ENCODE measurements around the gene RNF112.

RNF112 gene

GRCh38 chr17:19381361-19381740 is 29.7 kb upstream of the RNF112 start:
- Histone ChIP-seq H3K9ac (ENCODE audit: insufficient read length, low read depth) (no peak overlapping the region), H3K27me3 (ENCODE audit: insufficient read depth, insufficient read length) (no peaks in the 10 kb centered on the region), H3K9me3 (ENCODE audit: insufficient read depth, low read length) (no peaks in the 10 kb centered on the region), H3K4me1 (ENCODE audit: insufficient read depth, insufficient read length) (peaks cover 8% of the 10 kb centered on the region), H3K36me3 (ENCODE audit: insufficient read depth, insufficient read length, low read length) (peaks cover 75% of the 10 kb centered on the region), H3K4me3 (ENCODE audit: insufficient read length, low read depth) (no peak overlapping the region)
- TF ChIP-seq ZNF274 (IDR thresholded peaks at IDR 0.05; ENCODE audit: low read depth, low read length) (no peak), YY1 (IDR thresholded peaks at IDR 0.05; ENCODE audit: insufficient read depth, insufficient read length) (no peak), SUZ12 (IDR thresholded peaks at IDR 0.05; ENCODE audit: extremely low read depth, insufficient read depth, insufficient read length) (no peak)
- no peak for DNase-seq (ENCODE audit: low read depth, low spot score)

- TF ChIP-seq YY1 (IDR thresholded peaks at IDR 0.05; ENCODE audit: insufficient read depth, insufficient read length) (no peak), ZNF274 (IDR thresholded peaks at IDR 0.05; ENCODE audit: low read depth, low read length) (no peak), SUZ12 (IDR thresholded peaks at IDR 0.05; ENCODE audit: extremely low read depth, insufficient read depth, insufficient read length) (no peak)
- H3K4me3 ChIP-seq (ENCODE audit: insufficient read length, low read depth), result no peak overlapping the region
- H3K9ac ChIP-seq (ENCODE audit: insufficient read length, low read depth), result no peak overlapping the region
- no peak for DNase-seq (ENCODE audit: low read depth, low spot score)
- peaks cover 12% of the 10 kb centered on the region for H3K4me1 ChIP-seq (ENCODE audit: insufficient read depth, insufficient read length)
- no peaks in the 10 kb centered on the region for H3K9me3 ChIP-seq (ENCODE audit: insufficient read depth, low read length)
- H3K27me3 ChIP-seq (ENCODE audit: insufficient read depth, insufficient read length), result no peaks in the 10 kb centered on the region
- peaks cover 75% of the 10 kb centered on the region for H3K36me3 ChIP-seq (ENCODE audit: insufficient read depth, insufficient read length, low read length)
Measured at GRCh38 chr17:19381741-19382444, 29.1 kb upstream of the RNF112 start.

GRCh38 chr17:19382531-19383444 is 28.2 kb upstream of the RNF112 start:
- peaks cover 75% of the 10 kb centered on the region for H3K36me3 ChIP-seq (ENCODE audit: insufficient read depth, insufficient read length, low read length)
- DNase-seq (ENCODE audit: low read depth, low spot score), result no peak
- H3K4me3 ChIP-seq (ENCODE audit: insufficient read length, low read depth), result no peak overlapping the region
- TF ChIP-seq SUZ12 (IDR thresholded peaks at IDR 0.05; ENCODE audit: extremely low read depth, insufficient read depth, insufficient read length), result no peak
- H3K9me3 ChIP-seq (ENCODE audit: insufficient read depth, low read length), result no peaks in the 10 kb centered on the region
- H3K27me3 ChIP-seq (ENCODE audit: insufficient read depth, insufficient read length), result no peaks in the 10 kb centered on the region
- H3K4me1 ChIP-seq (ENCODE audit: insufficient read depth, insufficient read length), result peaks cover 15% of the 10 kb centered on the region
- no peak overlapping the region for H3K9ac ChIP-seq (ENCODE audit: insufficient read length, low read depth)

- peaks cover 15% of the 10 kb centered on the region for H3K4me1 ChIP-seq (ENCODE audit: insufficient read depth, insufficient read length)
- H3K4me3 ChIP-seq (ENCODE audit: insufficient read length, low read depth), result no peak overlapping the region
- no peak for DNase-seq (ENCODE audit: low read depth, low spot score)
- H3K9me3 ChIP-seq (ENCODE audit: insufficient read depth, low read length), result no peaks in the 10 kb centered on the region
- H3K27me3 ChIP-seq (ENCODE audit: insufficient read depth, insufficient read length), result no peaks in the 10 kb centered on the region
- peaks cover 74% of the 10 kb centered on the region for H3K36me3 ChIP-seq (ENCODE audit: insufficient read depth, insufficient read length, low read length)
- no peak for TF ChIP-seq SUZ12 (IDR thresholded peaks at IDR 0.05; ENCODE audit: extremely low read depth, insufficient read depth, insufficient read length)
- no peak for TF ChIP-seq YY1 (IDR thresholded peaks at IDR 0.05; ENCODE audit: insufficient read depth, insufficient read length)
- TF ChIP-seq ZNF274 (IDR thresholded peaks at IDR 0.05; ENCODE audit: low read depth, low read length), result no peak
- no peak overlapping the region for H3K9ac ChIP-seq (ENCODE audit: insufficient read length, low read depth)
Measured at GRCh38 chr17:19383681-19384470, 27.2 kb upstream of the RNF112 start.

- TF ChIP-seq YY1 (IDR thresholded peaks at IDR 0.05; ENCODE audit: insufficient read depth, insufficient read length), result no peak
- no peak for TF ChIP-seq ZNF274 (IDR thresholded peaks at IDR 0.05; ENCODE audit: low read depth, low read length)
- TF ChIP-seq SUZ12 (IDR thresholded peaks at IDR 0.05; ENCODE audit: extremely low read depth, insufficient read depth, insufficient read length), result no peak
- Histone ChIP-seq H3K27me3 (ENCODE audit: insufficient read depth, insufficient read length) (no peaks in the 10 kb centered on the region), H3K9ac (ENCODE audit: insufficient read length, low read depth) (no peak overlapping the region), H3K4me1 (ENCODE audit: insufficient read depth, insufficient read length) (peaks cover 15% of the 10 kb centered on the region), H3K36me3 (ENCODE audit: insufficient read depth, insufficient read length, low read length) (peaks cover 64% of the 10 kb centered on the region), H3K9me3 (ENCODE audit: insufficient read depth, low read length) (no peaks in the 10 kb centered on the region), H3K4me3 (ENCODE audit: insufficient read length, low read depth) (no peak overlapping the region)
- DNase-seq (ENCODE audit: low read depth, low spot score), result no peak
Measured at GRCh38 chr17:19384723-19385391, 26.2 kb upstream of the RNF112 start.

GRCh38 chr17:19385521-19385983 is 25.5 kb upstream of the RNF112 start:
- H3K9ac ChIP-seq (ENCODE audit: insufficient read length, low read depth), result no peak overlapping the region
- no peak for DNase-seq (ENCODE audit: low read depth, low spot score)
- TF ChIP-seq SUZ12 (IDR thresholded peaks at IDR 0.05; ENCODE audit: extremely low read depth, insufficient read depth, insufficient read length) (no peak), ZNF274 (IDR thresholded peaks at IDR 0.05; ENCODE audit: low read depth, low read length) (no peak), YY1 (IDR thresholded peaks at IDR 0.05; ENCODE audit: insufficient read depth, insufficient read length) (no peak)
- H3K4me3 ChIP-seq (ENCODE audit: insufficient read length, low read depth), result no peak overlapping the region
- H3K36me3 ChIP-seq (ENCODE audit: insufficient read depth, insufficient read length, low read length), result peaks cover 57% of the 10 kb centered on the region
- no peaks in the 10 kb centered on the region for H3K27me3 ChIP-seq (ENCODE audit: insufficient read depth, insufficient read length)
- H3K9me3 ChIP-seq (ENCODE audit: insufficient read depth, low read length), result no peaks in the 10 kb centered on the region
- H3K4me1 ChIP-seq (ENCODE audit: insufficient read depth, insufficient read length), result peaks cover 15% of the 10 kb centered on the region
